Measurements from ENCODE around the gene AGFG1.

Gene AGFG1

DNA sequence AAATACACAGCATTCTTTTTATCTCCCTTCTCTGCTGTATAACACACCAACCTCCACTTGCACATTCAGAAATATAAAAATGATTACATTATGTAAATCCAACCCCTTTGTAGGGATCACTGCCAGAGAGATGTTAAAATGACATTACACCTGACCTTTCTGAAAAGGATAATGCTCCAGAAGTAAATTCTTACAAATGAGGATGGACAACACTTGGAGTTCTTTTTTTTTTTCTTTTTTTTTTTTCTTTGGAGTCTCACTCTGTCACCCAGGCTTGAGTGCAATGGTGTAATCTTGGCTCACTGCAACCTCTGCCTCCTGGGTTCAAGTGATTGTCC, 20.3 kb upstream of the AGFG1 start:
- in situ Hi-C loops (cut with MboI; ENCODE audit: low pct_unique_long_range_greater_than_20kb, low sequenced_read_pairs, unreplicated experiment): no loop called here
- no peak for TF ChIP-seq CTCF (IDR thresholded peaks at IDR 0.05; ENCODE audit: extremely low read depth, insufficient read depth, missing control alignments)
- no peak for DNase-seq (ENCODE audit: low spot score)

DNA sequence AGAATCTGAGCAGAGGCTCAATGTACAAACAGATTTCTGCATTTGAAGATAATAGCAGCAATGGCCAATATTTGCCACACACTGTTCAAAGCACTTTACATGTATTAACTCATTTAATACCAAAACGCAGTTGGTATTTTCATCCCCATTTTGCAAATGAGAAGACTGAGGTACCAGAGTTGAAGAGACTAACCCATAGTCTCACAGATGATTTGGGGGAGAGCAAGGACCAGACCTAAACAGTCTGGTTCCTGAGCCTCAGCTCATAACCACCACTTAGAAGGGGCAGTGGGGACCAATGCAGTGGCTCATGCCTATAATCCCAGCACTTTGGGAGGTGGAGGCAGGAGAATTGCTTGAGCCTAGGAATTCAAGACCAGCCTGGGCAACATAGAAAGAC, 18.1 kb upstream of the AGFG1 start:
- no peak for DNase-seq (ENCODE audit: low spot score)
- no peak for TF ChIP-seq CTCF (IDR thresholded peaks at IDR 0.05; ENCODE audit: extremely low read depth, insufficient read depth, missing control alignments)
- in situ Hi-C loops (cut with MboI; ENCODE audit: low pct_unique_long_range_greater_than_20kb, low sequenced_read_pairs, unreplicated experiment): no loop called here

DNA sequence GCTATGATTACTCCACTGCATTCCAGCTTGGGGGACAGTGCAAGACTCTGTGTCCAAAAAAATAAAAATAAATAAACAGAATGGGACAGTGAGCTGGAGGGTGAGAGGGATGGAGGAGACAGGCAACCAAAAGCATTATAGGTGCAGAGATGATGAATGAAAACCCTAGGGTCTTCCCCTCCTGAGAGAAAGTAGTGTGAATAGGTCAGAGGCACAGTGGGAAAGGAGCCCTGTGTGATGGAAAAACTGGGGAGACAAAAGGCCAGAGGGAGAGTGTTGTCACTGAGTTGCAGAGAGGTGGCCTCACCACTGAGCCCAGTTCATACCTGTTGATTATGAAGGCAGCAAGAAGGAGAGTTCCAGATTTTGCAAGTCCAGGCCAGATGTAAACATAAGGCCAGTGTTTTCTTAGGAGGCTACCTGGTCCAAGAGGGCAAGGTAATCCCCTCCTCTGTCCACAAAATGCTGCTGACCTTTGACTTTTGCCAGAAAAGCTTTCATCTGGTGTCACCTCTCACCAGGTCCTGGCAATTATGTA, 17.6 kb upstream of the AGFG1 start:
- no peak for DNase-seq (ENCODE audit: low spot score)
- TF ChIP-seq CTCF (IDR thresholded peaks at IDR 0.05; ENCODE audit: extremely low read depth, insufficient read depth, missing control alignments): no peak
- in situ Hi-C loops (cut with MboI; ENCODE audit: low pct_unique_long_range_greater_than_20kb, low sequenced_read_pairs, unreplicated experiment): no loop called here

GRCh38 chr2:227455200-227455599, 16.8 kb upstream of the AGFG1 start:
- no peak for TF ChIP-seq CTCF (IDR thresholded peaks at IDR 0.05; ENCODE audit: extremely low read depth, insufficient read depth, missing control alignments)
- in situ Hi-C loops (cut with MboI; ENCODE audit: low pct_unique_long_range_greater_than_20kb, low sequenced_read_pairs, unreplicated experiment): no loop called here
- no peak for DNase-seq (ENCODE audit: low spot score)

- no peak for TF ChIP-seq CTCF (IDR thresholded peaks at IDR 0.05; ENCODE audit: extremely low read depth, insufficient read depth, missing control alignments)
- no peak for DNase-seq (ENCODE audit: low spot score)
- in situ Hi-C loops (cut with MboI; ENCODE audit: low pct_unique_long_range_greater_than_20kb, low sequenced_read_pairs, unreplicated experiment): no loop called here
Observed at GRCh38 chr2:227456102-227456501, 15.9 kb upstream of the AGFG1 start.

DNA sequence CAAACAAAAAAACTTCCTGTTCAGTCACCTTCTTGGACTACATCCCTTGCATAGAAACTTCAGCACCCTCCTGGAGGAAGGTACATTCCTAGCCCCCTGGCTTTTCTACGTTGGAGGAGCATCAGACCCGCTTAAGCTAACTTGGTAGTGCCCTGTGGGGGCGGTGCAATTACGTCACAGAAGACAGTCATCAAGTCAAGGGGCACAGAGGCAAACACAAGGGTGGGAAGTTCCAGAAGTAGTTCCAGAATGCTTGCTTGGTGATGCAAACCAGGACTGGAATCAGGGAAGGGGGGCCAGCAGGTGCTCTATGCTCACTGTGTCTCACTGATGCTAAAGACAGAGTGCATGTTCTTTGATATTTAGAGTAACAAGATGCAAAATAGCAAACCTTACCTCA, 15.2 kb upstream of the AGFG1 start:
- in situ Hi-C loops (cut with MboI; ENCODE audit: low pct_unique_long_range_greater_than_20kb, low sequenced_read_pairs, unreplicated experiment): no loop called here

More for the DNA sequence above, 15.2 kb upstream of the AGFG1 start:
- DNase-seq (ENCODE audit: low spot score): no peak
- no peak for TF ChIP-seq CTCF (IDR thresholded peaks at IDR 0.05; ENCODE audit: extremely low read depth, insufficient read depth, missing control alignments)
